HG02588 (cell line): ENCODE data around the gene EPHX1.
"Not testable (repeated sequence)": the region's sequence is repeated elsewhere in the genome, so short reads cannot be mapped to it uniquely, and the experiment has no call there.

Experiments used
- ATAC-seq: cut with Tn5 transposase; IDR thresholded peaks from one replicate; pipeline ENCODE4 v1.9.1; 2021; ENCODE audit warnings: mild to moderate bottlenecking, moderate library complexity; ENCODE audit not compliant: unreplicated experiment

Gene EPHX1

DNA sequence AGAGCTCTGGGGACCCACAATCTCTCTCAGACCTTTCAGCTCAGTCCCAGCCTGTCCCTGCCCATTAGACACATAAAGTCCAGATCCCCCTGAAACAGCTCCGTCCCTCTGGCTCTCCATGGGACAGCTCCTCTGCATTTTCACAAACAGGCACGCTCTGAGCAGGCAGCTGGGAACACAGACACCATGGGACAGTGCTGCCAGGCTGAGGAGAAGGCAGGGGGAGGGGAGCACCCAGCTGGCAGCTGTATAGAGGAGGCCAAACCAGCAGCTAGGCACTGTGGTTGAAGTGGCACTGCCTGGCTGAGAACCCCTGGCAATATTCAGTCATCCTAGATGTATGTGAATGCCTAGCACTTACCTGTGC, 70.3 kb downstream of the EPHX1 start:
- no peak for ATAC-seq

DNA sequence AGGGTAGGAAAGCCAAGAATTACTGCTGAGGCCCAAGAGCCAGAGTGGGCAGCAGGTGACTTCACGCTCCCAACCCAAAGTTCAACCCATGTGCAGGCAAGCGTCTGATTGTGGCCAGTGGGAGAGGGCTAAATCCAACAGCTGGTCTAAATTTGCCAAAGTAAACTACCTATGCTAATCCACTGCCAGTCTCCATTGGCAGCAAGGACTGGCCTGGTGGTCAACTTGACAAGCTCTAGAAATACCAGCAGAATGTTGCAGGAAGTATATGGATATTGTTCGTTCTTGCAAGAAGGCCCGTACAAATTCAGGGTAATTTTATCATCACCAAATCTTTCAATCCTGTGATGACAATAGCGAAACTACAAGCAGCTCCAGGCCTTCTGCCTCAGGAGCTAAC, 70.7 kb downstream of the EPHX1 start:
- ATAC-seq: no peak

DNA sequence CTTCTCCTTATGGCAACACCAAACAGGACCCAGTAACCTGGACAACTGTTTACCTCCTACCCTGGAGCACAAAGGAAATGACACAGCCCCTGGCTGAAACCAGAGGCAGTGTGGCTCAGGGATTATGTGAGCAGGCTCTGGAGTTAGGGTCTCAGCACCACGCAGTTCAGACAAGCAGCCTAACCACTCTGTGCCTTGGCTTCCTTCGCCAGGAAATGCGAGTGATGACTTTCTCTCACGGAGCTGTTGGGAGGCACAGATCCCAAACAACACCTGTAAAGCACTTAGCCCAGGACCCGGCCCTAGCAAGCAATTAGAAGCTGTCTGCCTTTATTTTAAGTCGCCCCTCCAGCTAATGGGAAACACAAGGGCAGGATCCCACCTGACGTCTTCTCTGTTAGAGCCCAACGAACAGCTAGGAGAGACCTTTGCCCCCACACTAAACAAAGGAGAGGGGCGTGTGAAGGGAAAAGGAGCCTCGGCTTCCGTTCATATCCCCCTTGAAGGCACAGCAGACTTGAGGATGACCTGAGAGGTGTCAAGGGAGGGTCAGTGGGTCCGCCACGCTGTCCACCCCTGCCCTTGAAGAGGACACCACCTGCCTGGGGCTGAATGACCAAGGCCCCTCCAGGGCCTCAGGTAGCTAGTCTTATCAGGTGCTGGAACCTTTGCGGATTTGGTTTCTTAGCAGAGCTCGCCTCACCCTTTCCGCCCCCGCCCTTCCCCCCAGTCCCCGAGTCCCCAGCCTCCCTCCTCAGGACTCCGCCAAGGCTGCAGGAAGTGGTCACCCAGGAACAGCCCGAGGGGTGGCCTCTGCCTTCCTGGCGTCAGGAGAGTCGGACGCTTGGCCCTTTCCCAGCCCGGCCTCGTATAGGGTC, 71.4 kb downstream of the EPHX1 start:
- ATAC-seq: peak; percentile 14

DNA sequence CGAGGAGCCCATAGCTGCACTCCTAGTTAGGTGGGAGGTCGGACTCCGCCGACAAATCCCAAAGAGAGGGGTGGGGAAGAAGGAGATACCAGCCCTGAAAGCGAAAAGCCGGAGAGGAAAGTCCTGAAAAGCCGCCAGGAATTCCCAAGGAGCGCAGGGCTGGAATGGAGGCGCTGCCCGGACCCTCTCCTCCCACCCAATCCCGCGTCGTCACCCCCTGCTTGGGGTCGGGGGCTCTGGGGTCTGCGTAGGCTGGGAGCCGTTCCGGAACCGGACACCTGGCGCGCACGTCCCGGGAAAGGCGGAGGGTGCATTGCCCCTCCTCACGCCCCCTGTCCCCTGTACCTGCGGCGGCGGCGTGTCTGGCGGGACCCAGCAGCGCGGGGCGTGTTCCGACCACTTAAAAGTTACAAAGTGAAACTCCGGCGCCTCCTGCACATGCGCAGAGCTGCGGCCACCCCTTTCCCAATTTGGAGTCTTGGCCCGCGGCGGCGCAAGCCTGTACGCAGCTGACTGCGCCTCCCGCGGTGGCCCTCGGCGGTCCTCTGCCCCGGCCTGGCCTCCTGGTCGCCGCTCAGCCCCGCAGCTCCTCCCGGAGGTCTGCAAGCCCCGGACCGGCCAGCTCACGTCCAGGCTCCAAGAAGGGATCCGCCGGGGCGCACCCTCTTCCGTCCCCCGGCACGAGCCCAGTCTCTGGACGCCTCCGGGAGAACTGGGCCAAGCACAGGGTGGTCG, 72.2 kb downstream of the EPHX1 start, which contains the start of gene TMEM63A:
TMEM63A (minus strand) TSS at position 422 of the 735 bp plus-strand sequence. CDS start 4,800 bp downstream, outside the sequence.
- peak; percentile 77 for ATAC-seq

- peak; percentile 29 for ATAC-seq
These were observed 73.0 kb downstream of the EPHX1 start for GRCh38 chr1:225882694-225883615.

DNA sequence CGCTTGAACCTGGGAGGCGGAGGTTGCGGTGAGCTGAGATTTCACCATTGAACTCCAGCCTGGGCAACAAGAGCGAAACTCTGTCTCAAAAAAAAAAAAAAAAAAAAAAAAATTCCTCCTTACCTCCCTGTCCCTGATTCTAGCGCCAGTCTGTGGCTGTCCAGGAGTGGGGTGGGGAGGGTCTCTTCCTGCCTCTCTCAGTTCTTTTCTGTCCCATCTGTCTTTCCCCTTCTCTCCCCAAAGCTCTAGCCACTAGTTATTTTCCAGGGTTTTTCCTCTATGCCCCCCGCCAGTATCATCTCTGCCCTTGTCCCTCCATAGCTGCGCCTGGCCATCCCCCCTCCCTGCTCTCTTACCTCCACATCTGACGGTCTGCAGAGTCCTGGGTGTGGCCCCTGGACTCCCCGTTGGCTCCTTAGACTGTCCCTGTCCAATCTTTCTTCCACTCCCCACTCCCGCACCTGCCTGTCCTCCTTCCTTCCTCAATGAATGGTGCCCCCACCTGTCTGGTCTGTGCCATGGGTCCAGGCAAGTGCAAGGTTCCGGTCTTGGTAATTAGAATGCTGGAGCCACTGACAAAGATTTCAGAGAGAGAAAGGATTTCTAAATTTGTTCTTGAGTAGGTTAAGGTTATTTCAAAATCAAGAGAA, 73.8 kb downstream of the EPHX1 start:
- ATAC-seq: no peak

- no peak for ATAC-seq
These were observed 75.4 kb downstream of the EPHX1 start for GRCh38 chr1:225885336-225885735.

DNA sequence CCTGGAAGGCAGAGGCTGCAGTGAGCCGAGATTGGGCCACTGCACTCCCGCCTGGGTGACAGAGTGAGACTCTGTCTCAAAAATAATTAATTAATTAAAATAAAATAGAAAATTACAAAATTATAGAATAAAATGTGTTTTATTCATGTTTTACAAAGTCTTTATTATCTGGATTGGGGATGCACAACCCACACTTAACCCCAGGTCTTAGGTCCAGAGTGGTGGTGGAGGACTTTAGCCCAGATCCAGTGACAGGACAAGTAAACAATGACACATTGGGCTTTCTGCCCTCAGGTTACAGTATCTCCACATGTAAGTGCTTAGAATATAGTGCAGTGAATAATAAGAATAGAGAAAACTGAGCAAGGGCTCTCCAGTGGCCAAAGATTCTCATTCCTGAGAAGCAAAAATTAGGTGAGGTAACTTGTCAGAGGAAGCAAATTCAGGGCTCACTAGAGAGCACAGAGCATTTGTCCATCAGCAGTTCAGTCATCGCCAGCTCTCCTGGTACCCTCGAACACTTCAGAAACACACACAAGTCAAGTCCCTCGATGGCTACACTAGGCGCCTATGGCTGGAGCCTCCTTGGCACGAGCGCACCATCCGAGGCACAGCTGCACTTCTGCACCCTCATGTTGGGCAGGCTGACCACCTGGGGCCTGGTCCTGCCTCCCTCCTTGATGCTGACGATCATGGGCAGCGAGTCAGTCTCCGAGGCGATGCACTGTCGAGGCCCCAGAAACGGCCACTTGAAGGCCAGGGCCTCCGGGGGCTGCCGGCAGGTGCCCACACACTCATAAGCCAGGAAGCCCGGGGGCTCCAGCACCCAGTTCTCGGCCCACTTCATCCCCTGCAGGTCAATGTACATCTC, 76.5 kb downstream of the EPHX1 start:
- no peak for ATAC-seq

GRCh38 chr1:225887030-225887314, 77.0 kb downstream of the EPHX1 start:
- no peak for ATAC-seq

DNA sequence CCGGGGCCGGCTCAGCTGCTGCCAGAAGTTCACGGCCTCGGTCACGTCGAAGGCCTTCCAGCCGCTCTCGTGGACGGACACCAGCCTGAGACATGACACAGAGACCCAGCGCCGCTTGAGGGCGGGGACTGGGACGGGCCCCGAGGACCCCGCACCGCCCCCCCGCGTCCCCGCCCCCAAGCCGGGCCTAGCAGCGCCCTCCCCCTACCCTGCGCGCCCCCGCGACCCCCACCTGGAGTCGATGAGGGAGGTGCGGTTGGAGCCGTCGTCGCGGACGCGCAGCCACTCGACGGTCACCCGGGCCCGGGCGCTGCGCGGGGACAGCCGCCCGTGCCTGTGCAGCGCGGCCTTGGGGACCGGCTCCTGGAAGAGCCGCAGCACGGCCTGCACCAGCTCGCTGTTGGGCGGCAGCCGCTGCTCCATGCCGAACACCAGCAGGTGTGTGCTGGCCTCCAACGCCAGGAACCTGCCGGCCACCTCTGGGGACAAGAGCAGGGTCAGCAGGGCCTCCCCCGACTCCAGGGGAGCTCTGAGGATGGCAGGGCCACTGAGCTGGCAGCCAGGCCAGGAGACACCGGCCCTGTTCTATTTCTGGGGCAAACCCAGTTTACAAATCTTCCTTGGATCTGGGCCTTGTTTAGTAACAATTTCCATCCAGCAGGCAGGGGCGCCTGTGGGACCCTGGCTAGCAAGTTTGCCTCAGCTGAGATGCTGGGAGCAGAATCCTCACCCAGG, 77.8 kb downstream of the EPHX1 start:
- not testable (repeated sequence) for ATAC-seq

DNA sequence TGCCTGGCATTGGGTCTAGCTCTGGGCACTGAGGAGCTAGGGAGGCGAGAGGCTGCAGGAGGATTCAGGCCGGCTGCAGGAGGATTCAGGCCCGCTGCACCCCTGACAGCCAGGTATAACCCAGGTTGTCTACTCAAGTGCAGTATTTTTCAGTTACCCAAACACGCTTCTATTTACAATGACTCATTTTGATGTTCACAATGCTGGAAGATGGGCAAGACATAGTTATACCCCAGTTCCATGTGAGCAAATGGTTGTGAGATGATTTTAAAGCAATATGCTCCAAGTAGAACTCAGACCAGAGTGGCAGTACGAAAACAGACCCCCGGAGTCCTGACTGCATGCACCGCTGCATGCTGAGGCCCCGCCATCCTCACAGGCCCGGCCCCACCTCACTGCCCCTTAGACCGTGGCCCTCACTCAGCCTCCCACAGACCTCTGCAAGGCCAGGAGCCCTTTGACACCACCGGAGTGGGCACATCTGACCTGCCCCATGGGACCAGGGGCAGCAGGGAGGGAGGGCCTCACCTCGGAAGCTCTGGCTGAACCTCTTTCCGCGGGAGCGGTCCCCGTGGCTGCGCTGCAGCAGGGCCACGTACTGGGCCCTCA, 78.5 kb downstream of the EPHX1 start:
- no peak for ATAC-seq

DNA sequence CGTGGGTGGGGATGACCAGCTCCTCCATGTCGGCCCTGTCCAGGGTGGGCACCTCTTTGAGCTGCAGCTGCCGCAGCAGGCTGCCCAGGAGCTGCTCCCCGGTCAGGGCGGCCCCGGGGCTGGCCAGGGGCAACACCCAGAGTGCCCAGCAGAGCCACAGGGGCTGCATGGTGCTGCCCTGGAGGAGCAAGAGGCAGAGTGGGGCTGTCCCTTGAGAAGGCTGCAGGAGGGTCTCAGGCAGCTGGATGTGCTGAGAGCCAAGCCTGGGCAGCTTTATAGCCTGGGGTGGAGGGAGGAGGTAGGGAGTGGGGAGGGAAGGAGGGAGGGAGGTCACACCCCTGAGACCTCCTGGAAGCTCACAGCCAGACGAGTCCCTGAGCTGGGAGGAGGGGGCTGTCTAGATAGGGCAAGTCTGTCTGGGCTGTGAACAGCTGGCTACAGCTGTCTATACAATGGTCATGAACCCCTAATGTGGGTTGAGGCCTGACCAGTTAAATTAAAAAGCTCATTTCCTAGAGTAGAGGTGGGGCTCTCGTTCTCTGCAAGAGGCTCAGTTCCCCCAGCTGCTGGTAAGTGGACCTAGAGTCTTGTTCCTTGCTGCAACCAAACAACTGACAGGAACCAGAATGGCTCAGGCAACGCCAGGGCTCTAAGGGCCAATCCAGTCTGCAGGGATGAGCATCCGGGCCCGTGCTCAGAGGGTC, 79.1 kb downstream of the EPHX1 start, which contains the start of gene LEFTY1:
LEFTY1 (minus strand) TSS at position 249 of the 704 bp plus-strand sequence; CDS start at position 169, 80 bp downstream.
- ATAC-seq: no peak

DNA sequence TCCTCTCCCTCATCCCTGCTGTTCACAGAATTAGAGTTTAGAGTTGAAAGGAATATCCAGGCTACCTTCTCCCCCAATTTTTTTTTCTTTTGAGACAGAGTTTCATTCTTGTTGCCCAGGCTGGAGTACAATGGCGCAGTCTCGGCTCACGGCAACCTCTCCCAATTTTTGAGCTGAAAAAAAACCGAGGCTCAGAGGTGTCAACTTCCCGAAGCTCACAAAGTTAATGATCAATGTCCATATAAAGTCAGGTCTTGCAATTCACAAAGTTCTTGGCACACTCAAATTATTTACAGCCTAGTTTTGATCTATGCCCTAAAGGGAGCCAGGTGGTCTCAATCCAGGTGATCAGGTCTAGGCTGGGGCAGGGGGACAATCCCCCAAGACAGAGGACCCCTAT, 79.8 kb downstream of the EPHX1 start:
- ATAC-seq: no peak

- no peak for ATAC-seq
These were observed 80.7 kb downstream of the EPHX1 start for GRCh38 chr1:225890346-225891228.

- ATAC-seq: no peak
These were observed 81.5 kb downstream of the EPHX1 start for GRCh38 chr1:225891229-225891972.

DNA sequence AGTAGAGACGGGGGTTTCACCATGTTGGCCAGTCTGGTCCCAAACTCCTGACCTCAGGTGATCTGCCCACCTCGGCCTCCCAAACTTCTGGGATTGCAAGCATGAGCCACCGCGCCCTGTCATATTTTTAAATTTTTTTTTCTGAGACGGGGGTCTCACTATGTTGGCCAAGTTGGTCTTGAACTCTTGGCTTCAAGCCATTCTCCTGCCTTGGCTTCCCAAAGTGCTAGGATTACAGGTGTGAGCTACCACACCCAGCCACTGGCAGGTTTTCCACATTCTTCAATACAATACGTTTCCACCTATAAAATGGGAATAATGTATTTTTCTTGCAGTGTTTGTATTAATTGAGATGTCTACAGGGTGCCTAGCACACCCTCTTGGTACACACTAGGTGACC, 82.4 kb downstream of the EPHX1 start:
- no peak for ATAC-seq
